CD4-positive, alpha-beta T cell treated with Interleukin-21 for 1 hour (primary cell): ENCODE data around the gene CXCL1.
"Not testable (repeated sequence)": the region's sequence is repeated elsewhere in the genome, so short reads cannot be mapped to it uniquely, and the experiment has no call there.

Experiments
- DNase-seq: peaks from one replicate; pipeline ENCODE4 v3.0.0-alpha.2; 2020

The CXCL1 gene

GRCh38 chr4:73885574-73886267, 16.5 kb downstream of the CXCL1 start:
- DNase-seq = no peak

GRCh38 chr4:73891326-73891725, 22.1 kb downstream of the CXCL1 start:
- DNase-seq = no peak

DNA sequence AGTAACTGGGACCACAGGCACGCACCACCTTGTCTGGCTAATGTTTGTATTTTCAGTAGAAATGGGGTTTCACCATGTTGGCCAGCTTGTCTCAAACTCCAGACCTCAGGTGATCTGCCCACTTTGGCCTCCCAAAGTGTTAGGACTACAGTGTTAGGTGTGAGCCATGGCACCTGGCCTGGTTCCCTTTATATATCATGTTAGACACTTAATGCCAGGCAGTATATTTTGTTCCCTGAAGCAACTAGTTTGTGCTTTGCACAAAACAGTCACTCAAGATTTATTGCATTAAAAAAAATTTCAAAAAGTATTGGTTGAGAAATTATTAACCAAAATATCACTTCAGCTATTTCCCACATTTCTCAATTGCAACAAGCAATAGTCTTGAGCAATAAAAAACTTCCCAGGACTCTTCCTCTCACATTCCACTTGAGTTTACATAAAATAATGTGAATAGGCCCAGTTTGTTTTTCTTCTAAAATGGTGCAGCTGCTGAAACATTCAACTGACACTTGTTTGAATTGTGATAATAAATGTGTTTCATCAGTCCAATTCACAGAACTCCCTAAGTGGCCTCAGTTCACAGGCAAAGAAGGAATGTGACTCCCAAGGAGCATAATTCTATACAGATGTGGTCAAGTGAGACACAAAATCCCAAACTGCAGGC, 22.7 kb downstream of the CXCL1 start:
- no peak for DNase-seq

DNA sequence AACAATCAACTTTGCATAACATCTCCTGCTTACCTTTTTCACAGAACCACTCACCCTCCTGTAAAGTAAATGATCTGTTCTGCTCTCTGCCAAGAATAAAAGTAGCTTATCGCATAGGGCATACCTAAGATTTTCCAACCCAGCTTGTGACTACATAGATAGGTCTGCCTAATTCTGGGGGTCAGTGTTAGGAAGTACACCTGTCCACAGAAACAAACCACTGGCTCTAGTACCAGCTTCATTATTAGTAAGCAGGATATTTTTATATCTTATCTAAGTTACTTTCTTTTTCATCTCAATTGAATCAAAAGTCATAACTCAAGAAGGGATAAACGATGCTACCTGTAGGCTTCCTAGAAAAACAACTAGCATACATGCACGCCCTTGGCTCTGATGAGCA, 23.8 kb downstream of the CXCL1 start:
- DNase-seq = no peak

DNA sequence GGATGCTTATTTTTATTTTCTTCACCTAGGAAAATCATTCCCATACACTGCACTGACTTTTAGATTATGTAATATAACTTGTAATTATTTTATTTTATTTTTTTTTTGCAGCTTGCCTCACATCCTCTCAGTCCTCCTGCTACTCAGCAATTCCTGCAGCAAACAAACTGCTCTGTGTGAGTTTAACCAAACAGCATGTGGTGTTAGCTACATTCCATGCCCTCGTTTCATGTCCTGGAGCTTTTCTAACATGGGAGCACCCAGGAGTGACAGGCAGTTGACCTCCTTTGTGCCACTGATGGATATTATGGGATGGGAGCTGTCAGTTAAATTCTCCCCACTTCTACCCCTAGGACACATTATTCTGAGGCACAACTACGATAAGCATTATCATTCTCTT, 24.8 kb downstream of the CXCL1 start:
- DNase-seq = no peak

GRCh38 chr4:73895201-73896175, 26.3 kb downstream of the CXCL1 start:
- DNase-seq = no peak

- DNase-seq = no peak
Measured at GRCh38 chr4:73896416-73896815, 27.2 kb downstream of the CXCL1 start.

GRCh38 chr4:73897380-73898136, 28.4 kb downstream of the CXCL1 start:
- no peak for DNase-seq

DNA sequence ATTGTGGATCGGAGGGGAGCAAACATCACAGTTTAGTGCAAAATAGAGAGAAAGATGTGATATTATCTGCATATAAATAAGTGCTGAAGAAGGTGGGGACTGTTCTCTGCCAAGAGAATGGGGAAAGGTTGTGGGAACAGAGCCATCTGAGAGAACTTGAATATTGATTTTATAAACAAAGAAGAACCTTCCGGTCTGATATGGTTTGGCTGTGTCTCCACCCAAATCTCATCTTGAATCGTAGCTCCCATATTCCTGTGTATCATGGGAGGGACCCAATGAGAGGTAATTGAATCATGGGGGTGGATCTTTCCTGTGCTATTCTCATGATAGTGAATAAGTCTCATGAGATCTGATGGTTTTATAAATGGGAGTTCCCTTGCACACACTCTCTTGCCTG, 30.1 kb downstream of the CXCL1 start:
- DNase-seq = not testable (repeated sequence)

GRCh38 chr4:73901031-73901430, 31.8 kb downstream of the CXCL1 start:
- no peak for DNase-seq

DNA sequence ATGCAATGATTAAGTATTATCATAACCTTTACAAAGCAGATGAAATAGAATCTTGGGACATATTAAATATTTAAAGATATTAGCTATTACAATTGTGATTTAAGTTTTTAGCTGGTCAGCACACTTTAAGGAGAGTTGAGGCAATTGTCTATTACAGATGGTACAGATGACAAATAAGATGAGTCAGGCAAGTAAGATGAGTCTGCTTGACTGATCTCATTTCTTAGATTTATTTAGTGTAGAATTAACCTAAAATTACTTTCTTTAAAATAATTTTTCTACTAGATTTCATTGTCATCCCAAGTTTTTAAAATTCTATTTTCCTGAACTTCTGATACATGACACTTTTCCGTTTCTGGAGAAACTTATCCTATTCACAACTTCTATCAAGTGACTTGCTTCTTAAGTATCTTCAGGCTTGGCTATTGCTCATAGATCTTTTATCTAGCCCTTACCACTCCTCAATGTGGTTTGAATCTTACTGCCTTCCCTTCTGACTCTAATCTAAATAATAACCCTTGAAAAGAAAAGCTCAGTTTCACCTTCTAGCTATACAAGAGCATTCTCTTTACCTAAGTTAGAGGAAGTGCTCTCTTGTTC, 32.9 kb downstream of the CXCL1 start:
- DNase-seq = no peak

DNA sequence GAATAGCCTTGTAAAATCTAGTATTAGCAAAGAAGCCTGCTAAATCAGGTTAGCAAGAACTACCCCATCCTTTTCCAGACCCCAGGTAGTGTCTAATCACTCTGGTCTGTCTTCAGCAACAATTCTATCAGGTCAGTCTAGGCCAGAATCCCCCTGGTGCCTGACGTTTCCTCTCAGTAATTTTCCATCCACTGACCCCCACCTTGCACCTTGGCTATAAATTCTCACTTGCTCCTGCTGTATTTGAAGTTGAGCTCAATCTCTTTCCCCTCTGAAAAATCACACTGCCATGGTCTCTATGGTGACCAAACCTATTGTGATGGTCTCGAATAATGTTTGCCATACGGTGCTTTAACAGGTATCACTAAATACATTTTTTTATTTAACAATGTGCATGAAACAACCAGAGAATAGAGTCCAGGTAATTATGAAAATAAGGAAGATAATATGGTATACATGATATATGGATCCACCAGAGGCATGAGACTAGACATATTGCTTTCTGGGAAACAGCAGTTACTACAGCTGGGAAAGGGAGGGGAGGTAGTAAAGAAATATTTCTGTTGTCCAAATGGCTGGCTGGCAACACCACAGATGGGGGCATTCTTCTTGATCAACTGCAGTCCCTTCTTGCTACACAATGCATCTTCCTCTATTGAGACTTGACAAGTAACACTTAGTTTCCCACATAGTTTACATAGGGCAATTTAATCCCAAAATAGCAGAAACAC, 33.8 kb downstream of the CXCL1 start:
- no peak for DNase-seq

- DNase-seq = no peak
Measured at GRCh38 chr4:73904491-73904890, 35.3 kb downstream of the CXCL1 start.

DNA sequence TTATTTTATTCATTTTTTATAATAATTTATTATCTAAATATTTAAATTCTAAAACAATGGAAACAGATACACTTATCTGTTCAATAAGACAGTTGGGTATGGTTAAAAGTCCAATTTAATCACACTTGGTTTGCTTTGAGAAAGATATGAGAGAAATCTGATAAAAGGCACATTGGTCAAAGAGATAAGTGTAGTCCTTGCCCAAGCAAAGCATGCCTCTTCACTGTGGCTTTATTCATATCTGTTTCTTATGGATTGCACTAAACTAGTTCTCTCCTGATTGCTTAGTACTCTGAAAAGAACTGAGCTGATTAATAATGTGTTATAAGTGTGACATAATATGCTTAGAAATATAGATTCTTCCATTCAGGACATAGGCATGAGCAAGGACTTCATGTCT, 39.8 kb downstream of the CXCL1 start:
- DNase-seq = no peak

- DNase-seq = no peak
Measured at GRCh38 chr4:73911746-73912145, 42.6 kb downstream of the CXCL1 start.

- no peak for DNase-seq
Measured at GRCh38 chr4:73912191-73912590, 43.0 kb downstream of the CXCL1 start.

- no peak for DNase-seq
Measured at GRCh38 chr4:73914071-73914470, 44.9 kb downstream of the CXCL1 start.

DNA sequence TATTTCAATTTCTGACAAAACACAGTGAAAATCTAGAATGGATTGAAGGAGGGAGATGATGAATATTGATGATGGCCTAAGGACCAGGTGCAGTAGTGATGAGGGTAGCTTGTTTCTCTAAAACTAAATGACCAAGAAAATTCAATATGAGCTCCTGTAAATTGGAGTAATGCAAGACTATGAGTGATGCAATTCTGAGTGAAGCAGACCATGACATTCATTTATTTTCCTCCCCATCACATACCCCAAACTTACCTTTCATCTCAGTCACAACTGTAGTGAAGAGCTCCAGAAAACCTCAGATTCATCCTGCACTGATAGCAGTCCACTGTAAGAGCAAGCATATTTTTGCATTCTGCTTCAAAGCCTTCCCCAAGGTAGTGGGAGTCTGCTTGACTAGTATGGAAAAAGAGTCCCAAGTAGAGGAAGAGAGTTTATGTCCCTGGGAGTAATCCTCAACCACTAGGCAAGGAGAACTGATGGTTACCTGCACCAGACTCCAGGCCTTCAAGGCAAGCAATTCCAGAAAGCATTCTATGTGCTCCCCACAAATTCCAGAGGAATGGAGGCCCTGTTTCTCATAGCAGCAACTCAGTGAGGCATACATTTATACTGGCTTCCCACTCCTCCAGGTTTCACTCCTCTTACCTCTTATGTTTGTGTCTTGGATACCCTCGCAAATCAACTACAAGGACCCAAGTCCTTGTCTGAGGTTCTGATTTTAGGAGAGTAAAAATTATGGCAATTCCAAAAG, 47.2 kb downstream of the CXCL1 start:
- DNase-seq = no peak

- no peak for DNase-seq
Measured at GRCh38 chr4:73917081-73917501, 47.9 kb downstream of the CXCL1 start.

GRCh38 chr4:73918058-73918457, 48.9 kb downstream of the CXCL1 start:
- no peak for DNase-seq

- no peak for DNase-seq
Measured at GRCh38 chr4:73919691-73920090, 50.5 kb downstream of the CXCL1 start.
